ENCODE results near the gene MOK. TPM values are rescaled to one million over a fixed set of nuclear protein-coding genes. Genes with fewer than 3 reads are reported as not detected.
A peak's percentile ranks its signal among the peaks of the same experiment; 100 is the strongest.

MOK gene
- total RNA-seq, 1 donor from 2014 or later: 15.8 TPM

DNA sequence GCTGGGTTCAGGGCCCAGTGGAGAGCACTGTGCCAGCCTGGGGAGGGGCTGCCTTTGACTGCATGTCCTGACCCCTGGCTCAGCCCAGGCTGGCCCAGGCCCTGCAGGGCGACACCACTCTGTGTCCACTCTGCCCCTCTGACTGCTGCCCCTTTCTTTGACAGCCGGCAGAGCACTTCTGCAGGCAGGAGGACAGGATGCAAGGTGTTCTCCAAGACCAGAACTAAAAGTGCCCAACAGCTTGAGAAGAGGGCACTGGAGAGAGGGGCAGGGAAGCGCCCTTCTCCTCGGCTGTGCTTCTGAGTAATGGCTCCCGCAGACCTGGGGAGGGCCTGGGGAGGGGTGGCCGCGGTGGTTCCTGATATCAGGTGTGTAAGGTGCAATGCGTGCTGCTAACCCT is 92.6 kb downstream of the MOK start:
- no peak for TF ChIP-seq CTCF (IDR thresholded peaks at IDR 0.05)
- H3K4me3 ChIP-seq: no peak overlapping the region
- H3K9me3 ChIP-seq: no peaks in the 10 kb centered on the region
- ATAC-seq (peak in 1 of 2 donors; percentile 22), DNase-seq (no peak)
- peaks cover 49% of the 10 kb centered on the region for H3K36me3 ChIP-seq
- H3K27me3 ChIP-seq (ENCODE audit: low read depth): no peaks in the 10 kb centered on the region
- intact Hi-C loops (cut with DNase I): no loop called here
- no peak overlapping the region for H3K27ac ChIP-seq
- H3K4me1 ChIP-seq: peaks cover 10% of the 10 kb centered on the region

DNA sequence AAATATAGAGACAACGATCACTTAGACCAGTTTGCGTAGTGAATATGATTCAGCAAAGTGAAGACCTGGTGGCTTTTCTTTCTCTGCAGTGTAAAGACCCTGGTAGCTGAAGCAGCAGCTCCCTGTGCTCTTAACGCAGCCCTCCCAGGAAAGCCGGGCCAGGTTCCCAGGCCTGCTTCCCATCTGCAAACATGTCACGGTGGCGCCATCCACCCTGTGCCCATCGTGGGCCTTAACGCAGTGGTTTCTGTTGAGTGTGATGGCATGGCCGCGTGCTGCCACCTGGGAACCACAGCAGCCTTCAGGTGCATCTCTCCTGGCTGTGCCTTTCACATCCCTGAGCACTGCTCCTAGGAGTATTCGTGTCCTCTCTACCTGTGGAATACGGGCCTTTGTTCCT is 93.7 kb downstream of the MOK start:
- no peak for ATAC-seq

GRCh38 chr14:102210421-102211042 is 94.4 kb downstream of the MOK start:
- intact Hi-C loops (cut with DNase I): no loop called here
- no peak for ATAC-seq

More for the DNA sequence above, 93.7 kb downstream of the MOK start:
- TF ChIP-seq CTCF (IDR thresholded peaks at IDR 0.05): no peak
- Histone ChIP-seq H3K4me1 (peaks cover 10% of the 10 kb centered on the region), H3K36me3 (peaks cover 54% of the 10 kb centered on the region), H3K27ac (no peak overlapping the region), H3K9me3 (no peaks in the 10 kb centered on the region), H3K27me3 (ENCODE audit: low read depth) (no peaks in the 10 kb centered on the region), H3K4me3 (no peak overlapping the region)
- intact Hi-C loops (cut with DNase I): no loop called here
- no peak for DNase-seq

GRCh38 chr14:102209224-102209966 is 95.6 kb downstream of the MOK start:
- ATAC-seq (peak; percentile 12 to 29), DNase-seq (no peak)
- Histone ChIP-seq H3K4me3 (no peak overlapping the region), H3K27me3 (ENCODE audit: low read depth) (no peaks in the 10 kb centered on the region), H3K9me3 (no peaks in the 10 kb centered on the region), H3K36me3 (peaks cover 71% of the 10 kb centered on the region), H3K27ac (no peak overlapping the region), H3K4me1 (no peaks in the 10 kb centered on the region)
- intact Hi-C loops (cut with DNase I): no loop called here
- TF ChIP-seq CTCF (IDR thresholded peaks at IDR 0.05): no peak

More at GRCh38 chr14:102210421-102211042, 94.4 kb downstream of the MOK start:
- Histone ChIP-seq H3K4me3 (no peak overlapping the region), H3K4me1 (peaks cover 5% of the 10 kb centered on the region), H3K9me3 (no peaks in the 10 kb centered on the region), H3K36me3 (peaks cover 61% of the 10 kb centered on the region), H3K27ac (no peak overlapping the region), H3K27me3 (ENCODE audit: low read depth) (no peaks in the 10 kb centered on the region)
- DNase-seq: no peak
- no peak for TF ChIP-seq CTCF (IDR thresholded peaks at IDR 0.05)

GRCh38 chr14:102208741-102209140 is 96.2 kb downstream of the MOK start:
- intact Hi-C loops (cut with DNase I): no loop called here
- Histone ChIP-seq H3K27ac (no peak overlapping the region), H3K9me3 (no peaks in the 10 kb centered on the region), H3K36me3 (peaks cover 77% of the 10 kb centered on the region), H3K27me3 (ENCODE audit: low read depth) (no peaks in the 10 kb centered on the region), H3K4me3 (no peak overlapping the region), H3K4me1 (no peaks in the 10 kb centered on the region)
- DNase-seq (no peak), ATAC-seq (no peak)
- TF ChIP-seq CTCF (IDR thresholded peaks at IDR 0.05): no peak
